SU-DHL-6 (cell line): Measurements from ENCODE around the gene ZCCHC24.

Experiments used
- H2AFZ ChIP-seq: fragments of 200-600 bp; sonication (generic); 2 replicates; pipeline ENCODE4 v1.6.1; 2014; ENCODE audit warnings: low read depth, mild to moderate bottlenecking, moderate library complexity, mixed read lengths, antibody characterized with exemption, low read length; ENCODE audit not compliant: severe bottlenecking
- H3F3A ChIP-seq: fragments of 200-600 bp; shearing (Covaris generic); 2 replicates; pipeline ENCODE4 v1.6.0; 2016; ENCODE audit warnings: antibody characterized with exemption, mild to moderate bottlenecking; ENCODE audit not compliant: insufficient read depth
- H3K27ac ChIP-seq: fragments of 200-600 bp; sonication (generic); 2 replicates; pipeline ENCODE4 v1.5.1; 2016; ENCODE audit warnings: low read depth, mild to moderate bottlenecking, low read length, moderate library complexity, mixed read lengths
- H3K27me3 ChIP-seq: fragments of 200-600 bp; sonication (generic), shearing (Covaris generic); 2 replicates; pipeline ENCODE4 v1.6.0; 2014; ENCODE audit warnings: mild to moderate bottlenecking, low read length
- H3K36me3 ChIP-seq: fragments of 200-600 bp; sonication (generic); 2 replicates; pipeline ENCODE4 v1.6.1; 2014; ENCODE audit warnings: mild to moderate bottlenecking, low read length, mixed read lengths
- H3K4me2 ChIP-seq: fragments of 300-600, 200-600 bp; shearing (Covaris generic), sonication (generic); 2 replicates; pipeline ENCODE4 v1.6.0; 2014; ENCODE audit warnings: low read length, low read depth, mild to moderate bottlenecking; ENCODE audit not compliant: poor library complexity, severe bottlenecking
- H3K4me3 ChIP-seq: fragments of 200-600 bp; sonication (generic); 2 replicates; pipeline ENCODE4 v1.5.1; 2014; ENCODE audit warnings: antibody characterized with exemption, low read length, mild to moderate bottlenecking, mixed read lengths; ENCODE audit not compliant: insufficient read depth, poor library complexity, severe bottlenecking
- H3K79me2 ChIP-seq: fragments of 200-600 bp; sonication (generic); 2 replicates; pipeline ENCODE4 v1.6.1; 2014; ENCODE audit warnings: mild to moderate bottlenecking, low read length, moderate library complexity; ENCODE audit not compliant: insufficient read depth
- H3K9ac ChIP-seq: fragments of 200-600 bp; sonication (generic); 2 replicates; pipeline ENCODE4 v1.7.0; 2014; ENCODE audit warnings: mild to moderate bottlenecking, low read length
- H3K9me2 ChIP-seq: fragments of 200-600 bp; sonication (generic); replicated peaks from 2 replicates; pipeline ENCODE4 v1.6.1; 2014; ENCODE audit warnings: low read length; ENCODE audit not compliant: insufficient read depth
- H3K9me3 ChIP-seq: fragments of 200-600 bp; sonication (generic); 2 replicates; pipeline ENCODE4 v1.6.1; 2014; ENCODE audit warnings: low read length, mixed read lengths; ENCODE audit not compliant: insufficient read depth
- H4K20me1 ChIP-seq: fragments of 200-600 bp; sonication (generic); 2 replicates; pipeline ENCODE4 v1.6.1; 2014; ENCODE audit warnings: low read depth, mild to moderate bottlenecking, antibody characterized with exemption, low read length, moderate library complexity, mixed read lengths
- EZH2phosphoT487 ChIP-seq: fragments of 200-600 bp; sonication (generic), shearing (Covaris generic); conservative IDR thresholded peaks from 2 replicates; pipeline ENCODE4 v1.6.1; 2018; ENCODE audit warnings: mild to moderate bottlenecking, antibody characterized with exemption, low read length, moderate library complexity, mixed read lengths
- TF ChIP-seq, protein P1 (sequence below): fragments of 200-600 bp; sonication (generic); IDR thresholded peaks from one replicate; pipeline ENCODE4 v1.5.1; 2017; ENCODE audit warnings: antibody characterized with exemption, mild to moderate bottlenecking, low read length, moderate library complexity; ENCODE audit not compliant: insufficient read depth, poor library complexity, severe bottlenecking

Gene ZCCHC24

DNA sequence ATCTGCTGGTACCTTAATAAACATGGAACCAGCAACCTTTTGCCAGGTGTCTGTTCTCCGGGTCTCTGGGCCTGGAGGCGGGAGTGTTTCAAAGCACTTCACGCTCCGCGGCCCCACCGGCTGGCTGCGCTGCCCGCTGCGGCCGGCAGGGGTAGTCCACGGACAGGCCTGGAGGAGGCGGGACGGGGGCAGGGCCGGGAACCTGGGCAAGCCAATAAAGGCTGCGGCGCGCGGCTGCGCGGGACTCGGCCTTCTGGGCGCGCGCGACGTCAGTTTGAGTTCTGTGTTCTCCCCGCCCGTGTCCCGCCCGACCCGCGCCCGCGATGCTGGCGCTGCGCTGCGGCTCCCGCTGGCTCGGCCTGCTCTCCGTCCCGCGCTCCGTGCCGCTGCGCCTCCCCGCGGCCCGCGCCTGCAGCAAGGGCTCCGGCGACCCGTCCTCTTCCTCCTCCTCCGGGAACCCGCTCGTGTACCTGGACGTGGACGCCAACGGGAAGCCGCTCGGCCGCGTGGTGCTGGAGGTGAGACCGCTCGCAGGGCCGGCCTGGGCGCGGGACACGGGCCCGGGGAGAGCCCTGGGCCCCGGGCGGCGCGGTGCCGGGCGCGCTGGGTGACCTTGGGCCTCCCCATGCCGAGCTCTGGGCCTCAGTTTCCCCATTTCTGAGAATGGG is 98.1 kb downstream of the ZCCHC24 start, which contains the start of gene PPIF:
Gene PPIF (plus strand): TSS at position 244 of the 668 bp plus-strand sequence. CDS start 80 bp downstream, at position 324.
- H3K9me2 ChIP-seq, result no peaks in the 10 kb centered on the region
- peaks cover 26% of the 10 kb centered on the region for H3K79me2 ChIP-seq
- H2AFZ ChIP-seq, result peak within 1 kb of the TSS; percentile 72
- H3K4me2 ChIP-seq, result peak within 1 kb of the TSS; percentile 67
- peaks cover 10% of the 10 kb centered on the region; the same call in 1 of the 2 replicates for H4K20me1 ChIP-seq
- peaks cover 3% of the 10 kb centered on the region for H3F3A ChIP-seq
- H3K27ac ChIP-seq, result peak within 1 kb of the TSS; percentile 77
- TF ChIP-seq, protein P1, sequence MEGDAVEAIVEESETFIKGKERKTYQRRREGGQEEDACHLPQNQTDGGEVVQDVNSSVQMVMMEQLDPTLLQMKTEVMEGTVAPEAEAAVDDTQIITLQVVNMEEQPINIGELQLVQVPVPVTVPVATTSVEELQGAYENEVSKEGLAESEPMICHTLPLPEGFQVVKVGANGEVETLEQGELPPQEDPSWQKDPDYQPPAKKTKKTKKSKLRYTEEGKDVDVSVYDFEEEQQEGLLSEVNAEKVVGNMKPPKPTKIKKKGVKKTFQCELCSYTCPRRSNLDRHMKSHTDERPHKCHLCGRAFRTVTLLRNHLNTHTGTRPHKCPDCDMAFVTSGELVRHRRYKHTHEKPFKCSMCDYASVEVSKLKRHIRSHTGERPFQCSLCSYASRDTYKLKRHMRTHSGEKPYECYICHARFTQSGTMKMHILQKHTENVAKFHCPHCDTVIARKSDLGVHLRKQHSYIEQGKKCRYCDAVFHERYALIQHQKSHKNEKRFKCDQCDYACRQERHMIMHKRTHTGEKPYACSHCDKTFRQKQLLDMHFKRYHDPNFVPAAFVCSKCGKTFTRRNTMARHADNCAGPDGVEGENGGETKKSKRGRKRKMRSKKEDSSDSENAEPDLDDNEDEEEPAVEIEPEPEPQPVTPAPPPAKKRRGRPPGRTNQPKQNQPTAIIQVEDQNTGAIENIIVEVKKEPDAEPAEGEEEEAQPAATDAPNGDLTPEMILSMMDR, result peak; percentile 59
- no peak for TF ChIP-seq EZH2phosphoT487
- H3K36me3 ChIP-seq, result no peaks in the 10 kb centered on the region; the same call in 1 of the 2 replicates
- H3K9ac ChIP-seq, result peak within 1 kb of the TSS; percentile 99
- no peaks in the 10 kb centered on the region for H3K27me3 ChIP-seq
- H3K9me3 ChIP-seq, result no peaks in the 10 kb centered on the region
- H3K4me3 ChIP-seq, result peak within 1 kb of the TSS; percentile 85

GRCh38 chr10:79346388-79347225 is 98.8 kb downstream of the ZCCHC24 start:
- Histone ChIP-seq H3K27me3 (no peaks in the 10 kb centered on the region), H3K4me3 (peak overlapping the region; percentile 27), H3K9me2 (no peaks in the 10 kb centered on the region), H3K9me3 (no peaks in the 10 kb centered on the region), H3K36me3 (no peaks in the 10 kb centered on the region; the same call in 1 of the 2 replicates), H2AFZ (peak overlapping the region; percentile 72), H3K4me2 (peak overlapping the region; percentile 67), H3K27ac (peak overlapping the region; percentile 65), H4K20me1 (peaks cover 10% of the 10 kb centered on the region; the same call in 1 of the 2 replicates), H3F3A (peaks cover 3% of the 10 kb centered on the region), H3K9ac (peak overlapping the region; percentile 99), H3K79me2 (peaks cover 26% of the 10 kb centered on the region)
- TF ChIP-seq, protein P1, result no peak
- TF ChIP-seq EZH2phosphoT487, result no peak

GRCh38 chr10:79346012-79346340 is 99.4 kb downstream of the ZCCHC24 start:
- H2AFZ ChIP-seq, result no peak overlapping the region
- peaks cover 3% of the 10 kb centered on the region for H3F3A ChIP-seq
- TF ChIP-seq, protein P1, result no peak
- no peak for TF ChIP-seq EZH2phosphoT487
- H3K9me3 ChIP-seq, result no peaks in the 10 kb centered on the region
- no peaks in the 10 kb centered on the region; the same call in 1 of the 2 replicates for H3K36me3 ChIP-seq
- H3K27me3 ChIP-seq, result no peaks in the 10 kb centered on the region
- no peak overlapping the region for H3K4me3 ChIP-seq
- H3K27ac ChIP-seq, result no peak overlapping the region
- H3K9me2 ChIP-seq, result no peaks in the 10 kb centered on the region
- H3K4me2 ChIP-seq, result no peak overlapping the region
- H3K9ac ChIP-seq, result no peak overlapping the region
- peaks cover 26% of the 10 kb centered on the region for H3K79me2 ChIP-seq
- H4K20me1 ChIP-seq, result peaks cover 10% of the 10 kb centered on the region; the same call in 1 of the 2 replicates
